Mammary epithelial cell (primary cell): ENCODE measurements around the gene RPUSD2.

Source experiments
- EZH2 ChIP-seq: IDR thresholded peaks from 2 replicates; pipeline ENCODE4 v1.6.1; 2012; ENCODE audit warnings: low read length, inconsistent platforms, borderline replicate concordance
- TF ChIP-seq, protein P1 (sequence below), 2 donors: IDR thresholded peaks in 1 of 2; conservative IDR thresholded peaks in 1 of 2; 2 replicates each; pipeline ENCODE4 v1.5.1; 2011 to 2012; ENCODE audit warnings: inconsistent platforms in 2 of 2, low read length in 2 of 2, mild to moderate bottlenecking in 2 of 2, control low read depth in 1 of 2, low read depth in 1 of 2; ENCODE audit not compliant: insufficient read depth in 1 of 2; ENCODE audit errors: extremely low read depth in 1 of 2

DNA sequence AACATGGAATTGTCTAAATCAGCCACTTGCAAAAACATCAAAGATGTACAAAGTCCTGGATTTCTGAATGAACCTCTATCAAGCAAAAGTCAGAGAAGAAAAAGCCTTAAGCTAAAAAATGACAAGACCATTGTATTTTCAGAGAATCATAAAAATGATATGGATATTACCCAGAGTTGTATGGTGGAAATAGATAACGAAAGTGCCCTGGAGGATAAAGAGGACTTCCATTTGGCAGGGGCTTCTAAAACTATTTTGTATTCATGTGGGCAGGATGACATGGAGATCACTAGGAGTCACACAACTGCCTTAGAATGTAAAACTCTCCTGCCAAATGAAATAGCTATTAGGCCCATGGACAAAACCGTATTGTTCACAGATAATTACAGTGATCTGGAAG is 54.3 kb downstream of the RPUSD2 start:
- TF ChIP-seq, protein P1, sequence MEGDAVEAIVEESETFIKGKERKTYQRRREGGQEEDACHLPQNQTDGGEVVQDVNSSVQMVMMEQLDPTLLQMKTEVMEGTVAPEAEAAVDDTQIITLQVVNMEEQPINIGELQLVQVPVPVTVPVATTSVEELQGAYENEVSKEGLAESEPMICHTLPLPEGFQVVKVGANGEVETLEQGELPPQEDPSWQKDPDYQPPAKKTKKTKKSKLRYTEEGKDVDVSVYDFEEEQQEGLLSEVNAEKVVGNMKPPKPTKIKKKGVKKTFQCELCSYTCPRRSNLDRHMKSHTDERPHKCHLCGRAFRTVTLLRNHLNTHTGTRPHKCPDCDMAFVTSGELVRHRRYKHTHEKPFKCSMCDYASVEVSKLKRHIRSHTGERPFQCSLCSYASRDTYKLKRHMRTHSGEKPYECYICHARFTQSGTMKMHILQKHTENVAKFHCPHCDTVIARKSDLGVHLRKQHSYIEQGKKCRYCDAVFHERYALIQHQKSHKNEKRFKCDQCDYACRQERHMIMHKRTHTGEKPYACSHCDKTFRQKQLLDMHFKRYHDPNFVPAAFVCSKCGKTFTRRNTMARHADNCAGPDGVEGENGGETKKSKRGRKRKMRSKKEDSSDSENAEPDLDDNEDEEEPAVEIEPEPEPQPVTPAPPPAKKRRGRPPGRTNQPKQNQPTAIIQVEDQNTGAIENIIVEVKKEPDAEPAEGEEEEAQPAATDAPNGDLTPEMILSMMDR (conservative IDR thresholded peaks at IDR 0.05 in 1 of 2, IDR thresholded peaks at IDR 0.05 in 1 of 2; ENCODE audit: extremely low read depth in 1 of 2, insufficient read depth in 1 of 2, low read depth in 1 of 2, low read length in 2 of 2): no peak
- TF ChIP-seq EZH2: no peak
